ENCODE results near the gene MAN1A2. TPM values are rescaled to one million over a fixed set of nuclear protein-coding genes. Genes with fewer than 3 reads are reported as not detected.

The MAN1A2 gene
- total RNA-seq, 1 donor from 2014 or later: 30.7 TPM

GRCh38 chr1:117389284-117389683 lies 22.0 kb downstream of the MAN1A2 start:
- no peak for DNase-seq (ENCODE audit: extremely low spot score in 2 of 2)
- no peaks in the 10 kb centered on the region for H3K9me3 ChIP-seq
- no peak overlapping the region for H3K27ac ChIP-seq
- no peak overlapping the region for H3K4me3 ChIP-seq
- H3K36me3 ChIP-seq: no peaks in the 10 kb centered on the region
- no peak for TF ChIP-seq CTCF (IDR thresholded peaks at IDR 0.05)
- no peak for TF ChIP-seq POLR2A (IDR thresholded peaks at IDR 0.05)
- TF ChIP-seq POLR2AphosphoS5 (IDR thresholded peaks at IDR 0.05; ENCODE audit: insufficient read depth in 1 of 2, low read depth in 1 of 2): no peak
- H3K27me3 ChIP-seq: no peaks in the 10 kb centered on the region
- H3K4me1 ChIP-seq: peaks cover 39% of the 10 kb centered on the region
- intact Hi-C loops (cut with DNase I): no loop called here

- Histone ChIP-seq H3K4me1 (peaks cover 39% of the 10 kb centered on the region), H3K27me3 (no peaks in the 10 kb centered on the region), H3K36me3 (no peaks in the 10 kb centered on the region), H3K27ac (no peak overlapping the region), H3K9me3 (no peaks in the 10 kb centered on the region), H3K4me3 (no peak overlapping the region)
- intact Hi-C loops (cut with DNase I): no loop called here
- TF ChIP-seq CTCF (IDR thresholded peaks at IDR 0.05): no peak
- no peak for DNase-seq (ENCODE audit: extremely low spot score in 2 of 2)
These were observed 22.5 kb downstream of the MAN1A2 start for GRCh38 chr1:117389779-117390178.

GRCh38 chr1:117392771-117393170 lies 25.5 kb downstream of the MAN1A2 start:
- no peak overlapping the region for H3K27ac ChIP-seq
- H3K4me3 ChIP-seq: no peak overlapping the region
- H3K4me1 ChIP-seq: peaks cover 25% of the 10 kb centered on the region
- H3K9me3 ChIP-seq: no peaks in the 10 kb centered on the region
- H3K36me3 ChIP-seq: no peaks in the 10 kb centered on the region
- no peaks in the 10 kb centered on the region for H3K27me3 ChIP-seq
- DNase-seq (ENCODE audit: extremely low spot score in 2 of 2): no peak
- intact Hi-C loops (cut with DNase I): no loop called here
- no peak for TF ChIP-seq POLR2AphosphoS5 (IDR thresholded peaks at IDR 0.05; ENCODE audit: insufficient read depth in 1 of 2, low read depth in 1 of 2)
- TF ChIP-seq CTCF (IDR thresholded peaks at IDR 0.05): no peak
- no peak for TF ChIP-seq POLR2A (IDR thresholded peaks at IDR 0.05)

GRCh38 chr1:117396074-117396473 lies 28.8 kb downstream of the MAN1A2 start:
- TF ChIP-seq POLR2AphosphoS5 (IDR thresholded peaks at IDR 0.05; ENCODE audit: insufficient read depth in 1 of 2, low read depth in 1 of 2): no peak
- Histone ChIP-seq H3K4me3 (no peak overlapping the region), H3K27ac (no peak overlapping the region), H3K4me1 (peaks cover 16% of the 10 kb centered on the region), H3K9me3 (no peaks in the 10 kb centered on the region), H3K27me3 (no peaks in the 10 kb centered on the region), H3K36me3 (no peaks in the 10 kb centered on the region)
- no peak for DNase-seq (ENCODE audit: extremely low spot score in 2 of 2)
- intact Hi-C loops (cut with DNase I): no loop called here

- intact Hi-C loops (cut with DNase I): no loop called here
- H3K9me3 ChIP-seq: no peaks in the 10 kb centered on the region
These were observed 29.4 kb downstream of the MAN1A2 start for GRCh38 chr1:117396636-117397035.

More at GRCh38 chr1:117396636-117397035, 29.4 kb downstream of the MAN1A2 start:
- Histone ChIP-seq H3K4me3 (no peak overlapping the region), H3K36me3 (no peaks in the 10 kb centered on the region), H3K27me3 (no peaks in the 10 kb centered on the region), H3K4me1 (peaks cover 16% of the 10 kb centered on the region), H3K27ac (no peak overlapping the region)
- DNase-seq (ENCODE audit: extremely low spot score in 2 of 2): no peak
- TF ChIP-seq POLR2A (IDR thresholded peaks at IDR 0.05): no peak
- no peak for TF ChIP-seq CTCF (IDR thresholded peaks at IDR 0.05)
- TF ChIP-seq POLR2AphosphoS5 (IDR thresholded peaks at IDR 0.05; ENCODE audit: insufficient read depth in 1 of 2, low read depth in 1 of 2): no peak

Data from vagina (tissue), 2 donors.